IMR-90 (cell line): ENCODE data around the gene ZNF609. TPM values are rescaled to one million over a fixed set of nuclear protein-coding genes. Genes with fewer than 3 reads are reported as not detected.

ENCODE experiments used
- ATAC-seq: fragments of 200-7000 bp; cut with Tn5 transposase; 2 replicates; pipeline ENCODE4 v1.9.1; 2020; ENCODE audit warnings: low read depth, mild to moderate bottlenecking, moderate library complexity
- BruUV-seq: library from RNA; stranded (reverse); fragments of 400-500 nt; replicated peaks from 2 replicates; lab custom pipeline; 2021; lab: Mats Ljungman, UMichigan
- CTCF ChIA-PET: fragments of 300-600 bp; formaldehyde crosslinking; extraction: SDS; loops from one replicate; lab custom pipeline; 2021; ENCODE audit warnings: antibody characterized with exemption; lab: Yijun Ruan, JAX
- POLR2A ChIA-PET: fragments of 300-600 bp; sonication (Branson Sonifier 250); formaldehyde crosslinking; loops from one replicate; lab custom pipeline; 2022; ENCODE audit warnings: antibody characterized with exemption; ENCODE audit not compliant: unreplicated experiment; lab: Charles Lee
- DNase-seq: peaks from one replicate; pipeline ENCODE4 v3.0.0; 2013
- H2AFZ ChIP-seq: replicated peaks from 2 replicates; pipeline ENCODE3; 2013; ENCODE audit warnings: low read length, mild to moderate bottlenecking; ENCODE audit not compliant: poor library complexity
- H2AK5ac ChIP-seq: 2 replicates; pipeline ENCODE4 v1.6.1; 2013; ENCODE audit warnings: low read depth, low read length, inconsistent platforms
- H2AK9ac ChIP-seq: replicated peaks from 2 replicates; pipeline ENCODE3; 2013; ENCODE audit warnings: mild to moderate bottlenecking, low read depth, low read length, moderate library complexity; ENCODE audit not compliant: poor library complexity
- H2BK120ac ChIP-seq: 2 replicates; pipeline ENCODE4 v1.6.1; 2013; ENCODE audit warnings: low read depth, low read length, inconsistent platforms
- H2BK15ac ChIP-seq: 3 replicates; pipeline ENCODE4 v1.6.1; 2013; ENCODE audit warnings: low read depth, low read length, inconsistent platforms
- H2BK20ac ChIP-seq: 2 replicates; pipeline ENCODE4 v1.6.1; 2013; ENCODE audit warnings: low read depth, mild to moderate bottlenecking, inconsistent platforms, low read length, moderate library complexity
- H2BK5ac ChIP-seq: 2 replicates; pipeline ENCODE4 v1.6.1; 2013; ENCODE audit warnings: mild to moderate bottlenecking, low read depth, low read length, inconsistent platforms; ENCODE audit not compliant: poor library complexity, severe bottlenecking
- H3K14ac ChIP-seq: replicated peaks from 2 replicates; pipeline ENCODE4 v1.6.1; 2013; ENCODE audit warnings: low read depth, low read length, inconsistent platforms
- H3K18ac ChIP-seq: 2 replicates; pipeline ENCODE4 v1.6.1; 2013; ENCODE audit warnings: low read depth, low read length, control low read depth
- H3K23ac ChIP-seq: 2 replicates; pipeline ENCODE4 v1.6.1; 2013; ENCODE audit warnings: low read depth, low read length, inconsistent platforms
- H3K27ac ChIP-seq: 2 replicates; pipeline ENCODE4 v1.5.1; 2013; ENCODE audit warnings: mild to moderate bottlenecking, control low read depth, low read length; ENCODE audit not compliant: insufficient read depth
- H3K27me3 ChIP-seq: 2 replicates; pipeline ENCODE4 v1.6.1; 2013; ENCODE audit warnings: low read length; ENCODE audit not compliant: control insufficient read depth, insufficient read depth
- H3K36me3 ChIP-seq: 2 replicates; pipeline ENCODE4 v1.6.1; 2013; ENCODE audit warnings: low read length, mixed read lengths; ENCODE audit not compliant: control insufficient read depth, insufficient read depth
- H3K4ac ChIP-seq: 2 replicates; pipeline ENCODE4 v1.6.1; 2013; ENCODE audit warnings: low read depth, low read length, inconsistent platforms
- H3K4me1 ChIP-seq: 2 replicates; pipeline ENCODE4 v1.6.1; 2013; ENCODE audit warnings: low read length, mixed read lengths; ENCODE audit not compliant: control insufficient read depth, insufficient read depth
- H3K4me2 ChIP-seq: 2 replicates; pipeline ENCODE4 v1.6.1; 2013; ENCODE audit warnings: low read depth, mild to moderate bottlenecking, control low read depth, low read length, moderate library complexity
- H3K4me3 ChIP-seq: 2 replicates; pipeline ENCODE4 v1.5.1; 2013; ENCODE audit warnings: low read depth, mild to moderate bottlenecking, control low read depth, low read length, moderate library complexity; ENCODE audit not compliant: insufficient read depth
- H3K56ac ChIP-seq: 2 replicates; pipeline ENCODE4 v1.6.1; 2013; ENCODE audit warnings: low read length, inconsistent platforms; ENCODE audit not compliant: insufficient read depth; ENCODE audit errors: extremely low read depth
- H3K79me1 ChIP-seq, 2 experiments: 2 replicates each; pipeline ENCODE4 v1.6.1; 2013; ENCODE audit warnings: low read length in 2 of 2, inconsistent platforms in 1 of 2, low read depth in 1 of 2
- H3K9ac ChIP-seq: 2 replicates; pipeline ENCODE4 v1.6.1; 2013; ENCODE audit warnings: low read depth, low read length, control low read depth
- H3K9me1 ChIP-seq: 2 replicates; pipeline ENCODE4 v1.6.1; 2013; ENCODE audit warnings: low read length, inconsistent platforms; ENCODE audit not compliant: insufficient read depth
- H3K9me3 ChIP-seq: 2 replicates; pipeline ENCODE4 v1.6.1; 2013; ENCODE audit warnings: low read length; ENCODE audit not compliant: control insufficient read depth, insufficient read depth
- H4K20me1 ChIP-seq: 2 replicates; pipeline ENCODE4 v1.6.1; 2013; ENCODE audit warnings: low read length, inconsistent platforms; ENCODE audit not compliant: insufficient read depth
- H4K5ac ChIP-seq: 2 replicates; pipeline ENCODE4 v1.6.1; 2013; ENCODE audit warnings: mild to moderate bottlenecking, low read depth, low read length, control low read depth
- H4K8ac ChIP-seq, 2 experiments: 2 replicates each; pipeline ENCODE4 v1.6.1; 2013; ENCODE audit warnings: low read depth in 2 of 2, low read length in 2 of 2, control low read depth in 1 of 2, inconsistent platforms in 1 of 2
- H4K91ac ChIP-seq: 2 replicates; pipeline ENCODE4 v1.6.1; 2013; ENCODE audit warnings: low read depth, low read length, inconsistent platforms; ENCODE audit not compliant: insufficient read depth
- CEBPB ChIP-seq: IDR thresholded peaks from 2 replicates; pipeline ENCODE4 v1.6.1; 2012; ENCODE audit warnings: low read depth, low read length, improper control_type of control experiment
- FOS ChIP-seq: fragments of 150-350 bp; IDR thresholded peaks from 2 replicates; pipeline ENCODE4 v1.6.1; 2016; ENCODE audit warnings: low read depth, low read length
- MAFK ChIP-seq: IDR thresholded peaks from 2 replicates; pipeline ENCODE4 v1.6.1; 2012; ENCODE audit warnings: low read depth, low read length, improper control_type of control experiment
- MAZ ChIP-seq: IDR thresholded peaks from 2 replicates; pipeline ENCODE4 v1.6.1; 2012; ENCODE audit warnings: low read depth, mild to moderate bottlenecking, low read length, improper control_type of control experiment, moderate library complexity, borderline replicate concordance
- WGBS, 2 experiments: methylation state at CpG; one replicate each; pipeline versions ENCODE4 v1.1.5 to v1.1.7; 2013; ENCODE audit warnings: missing lambda C conversion rate in 2 of 2; ENCODE audit not compliant: insufficient read length in 1 of 2; ENCODE audit errors: extremely low coverage in 2 of 2; 5-methylcytosine and 5-hydroxymethylcytosine counted together
- dilution Hi-C: fragments of 300-500 bp; cut with HindIII; formaldehyde crosslinking; loops from one replicate; pipeline ENCODE4 v1.14.3; 2018; ENCODE audit warnings: low sequenced_read_pairs; ENCODE audit not compliant: unreplicated experiment
- in situ Hi-C: fragments of 300-500 bp; cut with MboI; formaldehyde crosslinking; loops from 3 replicates; pipeline ENCODE4 v1.14.3; 2019; ENCODE audit warnings: low sequenced_read_pairs, inconsistent platforms, mixed read lengths
- intact Hi-C: fragments of 100-400 bp; cut with micrococcal nuclease; formaldehyde crosslinking; loops from 2 replicates; pipeline ENCODE4 v1.10.0; 2022
- polyA plus RNA-seq, 3 experiments: library from polyadenylated mRNA; depleted of rRNA; stranded (reverse); fragments of >200 nt; gene quantifications; 2 replicates each; pipeline ENCODE4 v1.2.3, GENCODE V29; 2012; ENCODE audit warnings: low replicate concordance in 1 of 3
- total RNA-seq: library from RNA; depleted of rRNA; stranded (reverse); fragments of >200 nt; gene quantifications from 2 replicates; pipeline ENCODE4 v1.2.3, GENCODE V29; 2012

ZNF609 gene
- total and polyA plus RNA-seq, 2 of the 4 experiments (the other 2 are of a cell fraction): 10.4 to 12.5 TPM

- peak; percentile 87 for TF ChIP-seq CEBPB
- no peak for TF ChIP-seq MAZ
- TF ChIP-seq FOS: peak; percentile 20; the same call in 1 of the 2 replicates
- TF ChIP-seq MAFK: peak; percentile 71
- WGBS, 2 experiments: no CpG with 5 or more reads among the region's 4 CpGs
- intact Hi-C loops: no loop called here
- Histone ChIP-seq H3K4me2 (peak overlapping the region; percentile 57), H3K27me3 (no peaks in the 10 kb centered on the region), H3K56ac (no peak overlapping the region), H2AK5ac (no peak overlapping the region), H4K91ac (no peak overlapping the region), H2BK5ac (peak overlapping the region; percentile 35), H3K14ac (no peak overlapping the region), H3K36me3 (peaks cover 9% of the 10 kb centered on the region), H3K4me1 (peaks cover 15% of the 10 kb centered on the region), H2BK15ac (no peak overlapping the region), H3K9me3 (no peaks in the 10 kb centered on the region), H2BK120ac (no peak overlapping the region), H3K23ac (no peak overlapping the region), H4K5ac (no peak overlapping the region), H3K4ac (no peak overlapping the region), H3K9me1 (peaks cover 9% of the 10 kb centered on the region; the same call in 1 of the 2 replicates), H2AK9ac (no peak overlapping the region), H4K8ac (no peak overlapping the region), H3K9ac (0 out of 2 replicates have a peak overlapping the region, but pooled peaks have one; percentile 38), H3K27ac (peak overlapping the region; percentile 59; the same call in 1 of the 2 replicates), H3K79me1 (peaks cover 57 to 83% of the 10 kb centered on the region in 2 experiments), H2AFZ (no peak overlapping the region), H4K20me1 (peaks cover 29% of the 10 kb centered on the region; the same call in 1 of the 2 replicates), H2BK20ac (no peak overlapping the region), H3K4me3 (no peak overlapping the region), H3K18ac (peak overlapping the region; percentile 37)
- ChIA-PET POLR2A (no interaction called here), CTCF (interaction anchor here (1.9 kb wide), 1 partner anchor 9 kb away, joined by 6 read pairs; no protein-coding TSS in a partner anchor)
- ATAC-seq (peak; percentile 84), DNase-seq (peak; percentile 86)
- in situ Hi-C loops: no loop called here
- BruUV-seq: no TSS peak
- dilution Hi-C loops: no loop called here
Observed at GRCh38 chr15:64635499-64636495, 175.4 kb downstream of the ZNF609 start.
